GM21737 (cell line): Measurements from ENCODE around the gene NUMB.
"Not testable (repeated sequence)": the region's sequence is repeated elsewhere in the genome, so short reads cannot be mapped to it uniquely, and the experiment has no call there.

Experiments
- ATAC-seq: cut with Tn5 transposase; IDR thresholded peaks from one replicate; pipeline ENCODE4 v1.9.1; 2021; ENCODE audit warnings: mild to moderate bottlenecking, moderate library complexity; ENCODE audit not compliant: unreplicated experiment

Gene NUMB

DNA sequence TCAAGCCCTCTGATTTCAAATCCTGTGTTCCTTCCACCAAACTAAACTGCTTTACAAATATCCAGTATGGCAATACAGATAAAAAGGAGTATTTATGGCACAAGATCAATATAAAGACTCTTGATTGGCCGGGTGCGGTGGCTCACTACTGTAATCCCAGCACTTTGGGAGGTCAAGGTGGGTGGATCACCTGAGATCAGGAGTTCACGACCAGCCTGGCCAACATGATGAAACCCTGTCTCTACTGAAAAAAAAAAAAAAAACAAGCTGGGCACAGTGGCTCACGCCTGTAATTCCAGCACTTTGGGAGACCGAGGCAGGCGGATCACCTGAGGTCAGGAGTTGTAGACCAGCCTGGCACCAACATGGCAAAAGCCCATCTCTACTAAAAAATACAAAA, 35.3 kb downstream of the NUMB start:
- ATAC-seq: not testable (repeated sequence)

- ATAC-seq: no peak
Observed at GRCh38 chr14:73422515-73422914, 35.8 kb downstream of the NUMB start.

GRCh38 chr14:73418227-73418626, 40.1 kb downstream of the NUMB start:
- no peak for ATAC-seq

DNA sequence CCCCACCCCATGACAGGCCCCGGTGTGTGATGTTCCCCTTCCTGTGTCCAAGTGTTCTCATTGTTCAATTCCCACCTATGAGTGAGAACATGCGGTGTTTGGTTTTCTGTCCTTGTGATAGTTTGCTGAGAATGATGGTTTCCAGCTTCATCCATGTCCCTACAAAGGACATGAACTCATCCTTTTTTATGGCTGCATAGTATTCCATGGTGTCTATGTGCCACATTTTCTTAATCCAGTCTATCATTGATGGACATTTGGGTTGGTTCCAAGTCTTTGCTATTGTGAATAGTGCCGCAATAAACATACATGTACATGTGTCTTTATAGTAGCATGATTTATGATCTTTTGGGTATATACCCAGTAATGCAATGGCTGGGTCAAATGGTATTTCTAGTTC, 52.1 kb downstream of the NUMB start:
- ATAC-seq: not testable (repeated sequence)

GRCh38 chr14:73403181-73403752, 55.1 kb downstream of the NUMB start:
- no peak for ATAC-seq

GRCh38 chr14:73402579-73402978, 55.8 kb downstream of the NUMB start:
- no peak for ATAC-seq

GRCh38 chr14:73397810-73398209, 60.5 kb downstream of the NUMB start:
- no peak for ATAC-seq

- ATAC-seq: no peak
Observed at GRCh38 chr14:73394317-73394716, 64.0 kb downstream of the NUMB start.

- no peak for ATAC-seq
Observed at GRCh38 chr14:73393375-73393774, 65.0 kb downstream of the NUMB start.

GRCh38 chr14:73392329-73393257, 65.8 kb downstream of the NUMB start:
- no peak for ATAC-seq

- not testable (repeated sequence) for ATAC-seq
Observed at GRCh38 chr14:73387860-73388259, 70.5 kb downstream of the NUMB start.

- ATAC-seq: no peak
Observed at GRCh38 chr14:73386342-73386741, 72.0 kb downstream of the NUMB start.

DNA sequence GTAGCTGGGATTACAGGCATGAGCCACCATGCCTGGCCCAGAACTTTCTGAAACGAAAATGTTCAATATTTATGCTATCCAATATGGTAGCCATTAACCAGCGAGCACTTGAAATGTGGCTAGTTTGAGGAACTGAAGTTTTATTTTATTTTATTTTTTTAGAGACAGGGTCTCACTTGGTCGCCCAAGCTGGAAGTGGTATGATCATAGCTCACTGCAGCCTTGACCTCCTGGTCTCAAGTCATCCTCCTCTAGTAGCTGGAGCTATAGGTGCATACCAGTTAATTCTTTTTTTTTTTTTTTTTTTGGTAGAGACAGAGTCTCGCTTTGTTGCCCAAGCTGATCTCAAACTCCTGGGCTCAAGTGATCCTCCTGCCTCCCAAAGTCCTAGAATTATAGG, 73.3 kb downstream of the NUMB start:
- not testable (repeated sequence) for ATAC-seq

DNA sequence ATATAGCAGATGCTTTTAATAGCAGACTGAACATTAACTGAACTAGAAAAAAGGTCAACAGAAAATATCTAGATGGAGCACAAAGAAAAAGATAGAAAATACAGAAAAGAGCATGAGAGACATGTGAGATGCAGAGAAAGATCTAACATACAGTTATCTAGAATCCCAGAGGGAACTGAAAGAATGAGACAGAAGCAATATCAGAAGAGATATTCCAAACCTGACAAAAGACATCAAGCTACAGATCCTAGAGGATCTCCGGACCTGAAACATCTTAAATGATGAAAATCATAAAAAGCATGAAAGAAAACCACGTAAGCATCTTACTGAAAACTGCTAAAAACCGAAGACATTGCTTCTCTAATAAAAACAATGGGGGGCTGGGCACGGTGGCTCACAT, 75.0 kb downstream of the NUMB start:
- ATAC-seq: no peak

DNA sequence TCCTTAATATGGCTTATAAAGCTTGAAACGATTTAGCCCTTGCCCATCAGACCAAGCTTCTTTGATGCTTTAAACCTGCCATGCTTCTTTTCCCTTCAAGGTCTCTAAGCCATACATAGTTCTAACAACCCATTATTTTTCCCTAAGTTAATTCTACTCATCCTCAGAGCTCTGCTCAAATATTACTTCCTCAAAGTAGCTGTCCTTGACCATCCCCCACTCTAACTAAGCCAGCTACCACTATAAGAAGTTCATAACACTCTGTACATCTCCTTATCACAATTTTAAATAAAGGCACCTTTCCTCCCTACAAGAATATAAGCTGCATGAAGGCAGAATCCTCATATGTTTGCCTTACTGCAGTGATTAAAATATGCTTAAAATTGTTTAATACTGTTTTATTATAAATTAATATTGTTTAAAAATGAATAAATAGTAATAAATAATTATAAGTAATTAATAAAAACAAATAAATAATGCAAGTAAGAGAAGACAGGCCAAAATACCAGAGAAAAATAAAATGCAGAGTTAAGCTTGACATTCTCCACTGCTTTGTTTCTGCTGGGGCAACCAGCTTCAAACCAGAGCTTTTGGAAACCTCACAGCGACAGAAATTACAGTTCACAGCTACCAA, 76.8 kb downstream of the NUMB start:
- no peak for ATAC-seq

GRCh38 chr14:73376585-73376984, 81.8 kb downstream of the NUMB start:
- ATAC-seq: no peak

- ATAC-seq: no peak
Observed at GRCh38 chr14:73375861-73376260, 82.5 kb downstream of the NUMB start.

- ATAC-seq: no peak
Observed at GRCh38 chr14:73374218-73374617, 84.1 kb downstream of the NUMB start.

- ATAC-seq: no peak
Observed at GRCh38 chr14:73372529-73372928, 85.8 kb downstream of the NUMB start.

- no peak for ATAC-seq
Observed at GRCh38 chr14:73370561-73370960, 87.8 kb downstream of the NUMB start.

DNA sequence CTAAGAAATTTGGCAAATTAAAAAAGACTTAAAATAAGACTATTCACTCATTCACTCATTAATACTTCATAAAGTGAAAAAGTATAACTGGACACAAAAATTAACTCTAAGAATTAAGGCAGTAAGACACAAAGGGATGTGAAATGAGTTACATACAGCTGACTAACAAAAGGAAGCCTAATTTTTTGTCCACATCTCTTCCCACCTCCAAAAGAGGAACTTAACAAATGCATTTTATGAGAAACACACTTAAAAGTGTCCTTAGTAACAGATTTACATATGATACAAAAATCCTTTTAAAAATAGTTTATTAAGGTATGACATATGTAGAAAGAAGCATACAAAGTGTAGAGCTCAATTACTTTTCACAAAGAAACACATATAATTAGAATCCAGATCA, 88.9 kb downstream of the NUMB start:
- no peak for ATAC-seq

DNA sequence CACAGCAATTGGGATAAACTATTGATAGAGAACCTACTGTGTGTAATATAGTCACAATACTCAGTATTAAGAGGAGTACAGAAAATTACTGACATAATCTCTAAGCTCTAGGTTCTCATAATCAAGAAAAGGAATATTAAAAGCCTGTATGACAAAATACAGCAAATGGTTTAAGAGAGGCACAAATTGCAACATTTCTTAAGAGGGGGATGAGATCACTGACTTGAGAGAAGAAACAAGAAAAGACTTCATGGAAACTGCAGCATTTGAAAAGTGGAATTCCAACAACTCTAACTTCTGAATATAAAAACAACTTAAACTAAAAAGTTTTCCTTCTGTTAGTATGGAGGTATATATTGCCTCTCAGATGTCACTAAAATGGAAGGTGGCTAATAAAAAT, 89.7 kb downstream of the NUMB start:
- no peak for ATAC-seq
